Measurements from ENCODE around the gene BAG5. TPM values are rescaled to one million over a fixed set of nuclear protein-coding genes. Genes with fewer than 3 reads are reported as not detected.

BAG5 gene
- total and polyA plus RNA-seq, 7 donors, result 13.2 to 27.1 (median 18.6) TPM

DNA sequence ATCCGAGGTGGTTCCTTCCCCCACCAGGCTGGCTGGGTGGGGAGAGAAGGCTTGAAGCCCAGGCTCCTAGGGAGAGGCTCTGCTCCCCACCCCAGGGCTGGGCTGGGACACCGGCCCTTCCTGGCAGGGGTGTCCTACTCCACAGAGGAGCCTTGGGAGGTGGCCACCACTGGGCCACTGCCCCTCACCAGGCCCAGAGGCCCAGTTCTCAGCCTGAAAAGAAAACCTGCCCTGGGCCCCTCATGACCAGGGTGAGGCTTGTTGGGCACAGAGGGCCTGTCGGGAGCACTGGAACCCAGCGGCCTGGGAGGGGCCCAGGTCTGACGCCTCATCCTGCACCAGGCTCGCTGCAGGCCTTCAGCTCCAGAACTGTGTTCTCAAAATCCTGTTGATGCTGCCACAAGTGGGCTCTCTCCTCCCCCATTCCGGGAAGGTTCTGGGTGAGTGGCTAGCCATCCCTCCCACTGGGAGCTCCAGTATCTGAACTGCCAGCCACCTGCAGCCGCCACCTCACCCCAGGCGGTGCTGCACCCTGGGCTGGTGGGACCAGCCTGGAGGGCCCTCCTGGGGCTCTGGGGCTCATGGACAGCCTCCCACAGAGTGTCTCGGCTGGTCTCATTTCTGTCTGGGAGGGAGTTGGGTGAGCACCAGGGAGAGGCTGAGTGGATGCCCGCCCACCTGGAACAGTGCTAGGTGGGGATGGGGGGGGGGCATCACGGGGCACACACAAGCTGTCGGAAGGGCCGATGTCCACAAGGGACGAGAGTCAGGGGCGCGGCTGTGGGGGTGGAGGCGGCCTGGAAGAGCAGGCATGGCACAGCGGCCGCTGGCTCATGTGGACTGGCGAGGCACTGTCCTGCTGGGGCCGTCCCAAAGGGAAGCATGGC lies 11.8 kb downstream of the BAG5 start:
- Histone ChIP-seq H3K4me1 (peaks cover 0 to 87% (median 70%) of the 10 kb centered on the region in 4 donors), H3K36me3 (no peaks in the 10 kb centered on the region), H3K4me3 (peak overlapping the region in 3 of 4 donors; percentile 1 to 40 (median 16)), H3K27ac (peak overlapping the region; percentile 87 to 98 (median 95)), H3K9me3 (no peaks in the 10 kb centered on the region), H3K27me3 (no peaks in the 10 kb centered on the region)
- TF ChIP-seq, protein P1, sequence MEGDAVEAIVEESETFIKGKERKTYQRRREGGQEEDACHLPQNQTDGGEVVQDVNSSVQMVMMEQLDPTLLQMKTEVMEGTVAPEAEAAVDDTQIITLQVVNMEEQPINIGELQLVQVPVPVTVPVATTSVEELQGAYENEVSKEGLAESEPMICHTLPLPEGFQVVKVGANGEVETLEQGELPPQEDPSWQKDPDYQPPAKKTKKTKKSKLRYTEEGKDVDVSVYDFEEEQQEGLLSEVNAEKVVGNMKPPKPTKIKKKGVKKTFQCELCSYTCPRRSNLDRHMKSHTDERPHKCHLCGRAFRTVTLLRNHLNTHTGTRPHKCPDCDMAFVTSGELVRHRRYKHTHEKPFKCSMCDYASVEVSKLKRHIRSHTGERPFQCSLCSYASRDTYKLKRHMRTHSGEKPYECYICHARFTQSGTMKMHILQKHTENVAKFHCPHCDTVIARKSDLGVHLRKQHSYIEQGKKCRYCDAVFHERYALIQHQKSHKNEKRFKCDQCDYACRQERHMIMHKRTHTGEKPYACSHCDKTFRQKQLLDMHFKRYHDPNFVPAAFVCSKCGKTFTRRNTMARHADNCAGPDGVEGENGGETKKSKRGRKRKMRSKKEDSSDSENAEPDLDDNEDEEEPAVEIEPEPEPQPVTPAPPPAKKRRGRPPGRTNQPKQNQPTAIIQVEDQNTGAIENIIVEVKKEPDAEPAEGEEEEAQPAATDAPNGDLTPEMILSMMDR (IDR thresholded peaks at IDR 0.05), result no peak
- TF ChIP-seq POLR2AphosphoS5 (IDR thresholded peaks at IDR 0.05) (no peak), POLR2A (IDR thresholded peaks at IDR 0.05) (no peak), EP300 (IDR thresholded peaks at IDR 0.05) (no peak)
- intact Hi-C loops (cut with DNase I), result no loop called here
- DNase-seq, result peak; percentile 81
- 75 to 77% methylated on average over 22 of the region's 22 CpGs for WGBS, 2 donors

GRCh38 chr14:103549361-103550311 lies 12.8 kb downstream of the BAG5 start:
- no peaks in the 10 kb centered on the region for H3K27me3 ChIP-seq
- peak; percentile 89 for DNase-seq
- TF ChIP-seq, protein P1 (IDR thresholded peaks at IDR 0.05), result no peak
- TF ChIP-seq POLR2AphosphoS5 (IDR thresholded peaks at IDR 0.05) (no peak), EP300 (IDR thresholded peaks at IDR 0.05) (no peak), POLR2A (IDR thresholded peaks at IDR 0.05) (no peak)
- 66 to 86% methylated on average over 30 of the region's 30 CpGs for WGBS, 2 donors
- H3K27ac ChIP-seq, result peak overlapping the region; percentile 87 to 98 (median 95)
- H3K9me3 ChIP-seq, result no peaks in the 10 kb centered on the region
- intact Hi-C loops (cut with DNase I), result no loop called here
- H3K4me1 ChIP-seq, result peaks cover 0 to 90% (median 78%) of the 10 kb centered on the region in 4 donors
- H3K4me3 ChIP-seq, result peak overlapping the region in 1 of 4 donors; percentile 40
- no peaks in the 10 kb centered on the region for H3K36me3 ChIP-seq

DNA sequence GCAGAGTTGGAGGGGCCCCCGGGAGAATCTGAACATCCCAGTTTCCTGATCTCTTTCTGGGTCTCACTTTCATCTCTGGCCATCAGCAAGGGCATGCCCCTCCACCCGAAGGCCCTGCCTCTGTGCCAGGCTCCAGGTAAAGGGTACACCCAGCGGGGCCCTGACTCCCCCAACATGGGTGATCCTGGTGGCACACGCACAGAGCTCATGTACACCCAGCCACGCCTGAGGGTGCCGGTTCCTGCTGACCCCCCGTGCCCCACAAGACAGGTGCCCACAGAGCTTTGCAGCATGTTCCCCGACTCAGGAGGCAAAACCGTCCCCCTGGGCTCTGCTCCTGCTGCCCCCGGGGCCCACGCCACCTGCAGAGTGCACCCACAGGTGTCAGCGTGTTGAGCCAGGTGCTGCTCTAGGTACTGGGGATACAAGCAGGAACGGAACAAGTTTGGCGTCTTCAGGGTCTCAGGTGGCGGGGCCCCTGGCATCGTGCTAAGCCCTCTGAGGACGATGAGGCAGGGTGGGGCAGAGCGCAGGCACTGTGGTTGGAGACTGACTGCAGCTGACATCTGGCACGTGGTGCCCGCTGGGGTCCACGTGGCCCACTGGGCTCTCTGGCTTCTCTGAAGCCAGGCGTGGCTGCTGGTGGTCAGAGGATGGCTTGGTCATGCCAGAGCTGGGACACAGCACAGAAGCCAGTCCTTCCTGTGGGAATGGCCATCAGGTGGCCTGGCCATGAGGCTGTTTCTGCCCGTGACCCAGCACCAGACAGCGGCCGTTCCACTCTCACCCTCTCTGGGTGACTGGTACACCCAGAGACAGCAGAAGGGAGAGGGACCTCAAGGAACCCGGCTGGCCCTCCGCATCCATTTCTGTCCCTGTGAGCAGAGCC lies 13.8 kb downstream of the BAG5 start:
- Histone ChIP-seq H3K36me3 (no peaks in the 10 kb centered on the region), H3K27ac (peak overlapping the region; percentile 87 to 98 (median 95)), H3K4me3 (peak overlapping the region in 1 of 4 donors; percentile 40), H3K27me3 (no peaks in the 10 kb centered on the region), H3K4me1 (peaks cover 0 to 90% (median 87%) of the 10 kb centered on the region in 4 donors), H3K9me3 (no peaks in the 10 kb centered on the region)
- TF ChIP-seq, protein P1 (IDR thresholded peaks at IDR 0.05), result no peak
- TF ChIP-seq POLR2A (IDR thresholded peaks at IDR 0.05), result no peak
- WGBS, 2 donors, result 91 to 92% methylated on average over 27 of the region's 27 CpGs
- intact Hi-C loops (cut with DNase I), result no loop called here
- DNase-seq, result no peak

DNA sequence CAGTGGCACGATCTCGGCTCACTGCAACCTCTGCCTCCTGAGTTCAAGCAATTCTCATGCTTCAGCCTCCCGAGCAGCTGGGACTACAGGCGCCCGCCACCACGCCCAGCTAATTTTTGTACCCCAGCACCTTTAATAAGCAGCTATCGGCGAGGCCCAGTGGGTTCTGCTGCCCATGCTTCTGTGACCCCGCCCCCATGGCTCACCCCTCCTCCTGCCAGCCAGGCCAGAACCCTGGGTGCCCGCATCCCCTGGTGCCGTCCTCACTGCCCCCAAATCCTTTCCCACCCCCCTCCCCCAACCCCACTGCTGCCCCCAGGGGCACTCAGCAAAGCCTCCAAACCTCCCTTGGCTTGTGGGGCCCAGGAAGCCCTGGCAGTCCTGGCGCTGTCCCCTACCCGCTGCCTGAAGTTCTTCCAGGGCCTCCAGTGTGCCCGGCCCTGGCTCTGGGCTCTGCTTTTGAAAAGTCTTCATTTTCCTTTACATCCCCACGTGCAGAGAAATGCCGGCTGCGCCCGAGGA lies 14.5 kb downstream of the BAG5 start:
- 91 to 92% methylated on average over 18 of the region's 18 CpGs for WGBS, 2 donors
- DNase-seq, result no peak
- H3K4me3 ChIP-seq, result no peak overlapping the region
- H3K4me1 ChIP-seq, result peaks cover 0 to 93% (median 90%) of the 10 kb centered on the region in 4 donors
- H3K27ac ChIP-seq, result peak overlapping the region; percentile 87 to 98 (median 95)
- H3K36me3 ChIP-seq, result no peaks in the 10 kb centered on the region
- intact Hi-C loops (cut with DNase I), result no loop called here
- no peaks in the 10 kb centered on the region for H3K9me3 ChIP-seq
- H3K27me3 ChIP-seq, result no peaks in the 10 kb centered on the region
- TF ChIP-seq POLR2A (IDR thresholded peaks at IDR 0.05) (no peak), EP300 (IDR thresholded peaks at IDR 0.05) (no peak), POLR2AphosphoS5 (IDR thresholded peaks at IDR 0.05) (no peak)
- TF ChIP-seq, protein P1 (IDR thresholded peaks at IDR 0.05), result no peak

Measured in sigmoid colon (tissue), 7 donors.